UCSD-AML1 (cell line): ENCODE data around the gene FBXL7.

Source experiments
- DNase-seq: peaks from one replicate; lab custom pipeline; 2025; ENCODE audit not compliant: unreplicated experiment; lab: John Stamatoyannopoulos, UW

Gene FBXL7

DNA sequence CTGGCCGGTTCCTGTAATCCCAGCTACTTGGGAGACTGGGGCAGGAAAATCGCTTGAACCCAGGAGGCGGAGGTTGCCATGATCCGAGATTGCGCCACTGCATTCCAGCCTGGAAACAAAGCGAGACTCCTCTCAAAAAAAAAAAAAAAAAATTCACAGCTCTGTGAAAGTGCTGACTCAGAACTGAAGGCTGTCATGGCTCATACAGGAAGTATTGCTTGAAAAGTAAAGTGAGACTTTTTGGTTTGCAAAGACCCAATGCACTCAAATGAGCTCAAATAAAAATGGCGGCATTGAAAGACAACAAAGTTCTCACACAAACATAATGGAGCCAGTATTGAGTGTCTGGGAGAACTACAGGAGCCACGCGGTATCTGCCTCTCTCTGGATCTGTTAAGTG, 202.1 kb downstream of the FBXL7 start:
- no peak for DNase-seq

DNA sequence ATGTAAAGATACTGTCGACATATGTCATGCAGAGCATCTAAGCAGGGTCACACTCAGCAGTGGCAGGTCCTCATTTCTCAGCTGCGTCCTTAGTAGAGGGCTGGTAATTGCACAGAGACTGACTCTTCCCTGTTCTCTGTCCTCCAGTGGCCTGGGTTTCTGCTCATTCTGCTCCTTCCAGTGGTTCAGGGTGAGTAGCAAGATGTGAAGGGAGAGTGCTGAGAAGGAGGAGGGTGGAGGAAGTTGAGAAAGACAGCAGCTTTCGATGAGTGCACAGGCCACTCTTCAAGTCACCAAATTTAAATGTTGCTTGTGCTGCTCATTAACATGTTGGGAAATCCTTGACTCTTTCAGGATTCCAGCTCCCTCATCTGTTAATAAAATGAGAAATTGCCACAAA, 203.9 kb downstream of the FBXL7 start:
- DNase-seq: no peak

GRCh38 chr5:15704397-15704947, 204.5 kb downstream of the FBXL7 start:
- DNase-seq: no peak

GRCh38 chr5:15707631-15708030, 207.7 kb downstream of the FBXL7 start:
- no peak for DNase-seq

- no peak for DNase-seq
These were observed 211.9 kb downstream of the FBXL7 start for GRCh38 chr5:15711892-15712291.

- DNase-seq: no peak
These were observed 215.6 kb downstream of the FBXL7 start for GRCh38 chr5:15715535-15715934.

DNA sequence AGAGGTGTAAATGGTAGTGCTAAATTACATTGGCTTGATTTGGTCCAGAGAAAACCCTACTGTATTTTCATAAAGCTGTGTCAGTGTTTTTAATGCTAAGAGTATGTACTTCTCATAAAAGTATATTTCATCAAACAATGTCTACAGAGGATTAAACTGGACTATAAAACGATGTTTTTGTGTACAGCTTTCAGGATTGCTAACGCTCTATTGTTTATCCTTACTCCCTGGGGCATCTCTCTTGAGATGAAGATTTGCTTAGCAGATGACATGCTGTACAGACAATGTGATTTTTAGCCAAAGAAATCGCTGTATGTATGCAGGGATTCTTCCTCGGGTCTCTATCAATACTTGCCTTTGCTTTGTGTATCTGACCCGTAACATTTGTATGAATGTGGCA, 216.0 kb downstream of the FBXL7 start:
- no peak for DNase-seq

DNA sequence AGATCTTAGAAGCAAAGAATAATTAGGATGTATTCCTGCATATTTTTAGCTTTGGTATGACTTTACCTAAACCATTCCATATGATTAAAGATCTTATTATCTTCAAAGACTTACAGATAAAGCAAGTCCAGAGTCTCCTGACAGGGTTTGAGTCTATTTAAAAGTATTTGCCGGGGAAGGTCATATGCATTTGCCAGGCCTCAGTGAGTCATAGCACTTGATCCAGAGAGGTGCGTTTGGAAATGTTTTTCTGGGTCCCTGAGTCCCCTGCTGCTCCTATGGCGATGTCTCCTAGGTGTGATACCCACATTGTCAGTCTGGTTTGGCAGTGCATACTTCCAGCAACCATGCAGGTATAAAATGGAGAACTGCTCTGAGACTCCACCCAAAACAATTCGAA, 217.0 kb downstream of the FBXL7 start:
- no peak for DNase-seq

DNA sequence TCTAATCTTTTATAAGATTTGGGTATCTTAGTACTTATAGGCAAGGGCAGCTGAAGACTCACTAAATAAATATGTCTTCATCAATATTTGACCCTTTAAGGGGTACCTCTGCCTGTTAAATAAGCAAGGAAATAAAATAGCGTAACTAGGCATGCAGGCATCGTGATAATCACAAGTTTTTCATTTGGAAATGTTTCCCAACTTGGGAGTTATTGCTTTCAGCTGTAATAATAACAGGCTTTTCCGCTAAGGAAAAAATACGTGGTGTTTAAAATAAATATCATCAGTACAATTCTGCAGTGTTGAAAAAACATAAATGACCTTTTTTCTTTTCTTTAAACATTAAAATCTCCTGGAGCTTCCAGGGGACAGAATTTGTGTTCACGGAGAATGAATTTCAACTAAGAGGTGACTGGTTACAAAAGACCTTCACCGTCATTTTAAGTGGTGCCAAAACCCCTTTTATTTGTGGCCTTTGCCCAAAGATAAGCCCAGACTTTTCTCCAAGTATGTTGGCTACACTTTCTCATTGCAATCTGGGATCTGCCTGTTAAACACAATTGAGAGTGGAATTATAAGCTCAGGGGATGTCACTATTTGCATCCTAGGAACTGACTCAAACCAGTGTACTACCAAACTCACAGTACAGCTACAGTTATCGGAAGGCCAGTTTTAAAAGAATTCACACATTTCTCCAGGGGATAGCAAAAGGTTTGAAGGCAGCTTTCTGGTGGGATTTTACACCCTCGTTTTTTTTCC, 218.6 kb downstream of the FBXL7 start:
- no peak for DNase-seq

GRCh38 chr5:15719784-15720183, 219.8 kb downstream of the FBXL7 start:
- DNase-seq: no peak

GRCh38 chr5:15720515-15720914, 220.5 kb downstream of the FBXL7 start:
- DNase-seq: no peak

DNA sequence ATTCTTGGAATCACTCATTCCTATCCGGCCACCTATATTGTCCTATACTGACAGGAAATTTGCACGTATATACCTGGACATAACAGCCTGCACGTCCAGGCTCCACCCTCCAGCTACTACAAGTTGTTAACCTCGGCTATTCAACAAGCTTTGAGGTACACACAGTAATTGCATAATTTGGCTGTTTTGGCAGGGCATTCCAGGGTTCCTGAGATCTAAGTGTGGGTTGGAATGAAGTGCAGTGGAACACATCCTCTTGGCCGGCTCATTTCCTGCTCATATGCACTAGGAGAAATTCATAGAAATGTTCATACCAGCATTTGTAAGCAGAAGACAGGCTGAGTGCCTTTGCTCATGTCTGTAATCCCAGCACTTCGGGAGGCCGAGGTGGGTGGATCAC, 222.3 kb downstream of the FBXL7 start:
- no peak for DNase-seq

GRCh38 chr5:15727375-15727774, 227.4 kb downstream of the FBXL7 start:
- no peak for DNase-seq

DNA sequence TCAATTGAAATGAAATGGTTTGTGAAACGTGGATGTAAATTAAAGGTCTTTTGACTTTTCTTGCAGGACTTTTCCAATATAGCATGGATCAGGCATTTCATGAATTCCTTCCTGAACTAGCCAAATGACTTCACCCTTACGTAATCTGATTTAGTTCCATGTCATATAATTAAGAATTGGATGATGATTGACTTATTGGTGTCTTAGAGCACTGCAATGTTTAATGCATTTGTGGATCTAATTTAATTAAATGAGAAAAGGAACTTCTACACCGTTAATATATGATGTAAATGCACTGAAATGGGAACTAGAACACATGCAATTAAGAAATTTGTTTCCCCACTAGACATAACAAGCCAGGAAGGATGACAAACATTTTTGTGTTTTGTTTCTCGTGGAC, 228.8 kb downstream of the FBXL7 start:
- DNase-seq: no peak

GRCh38 chr5:15731699-15732098, 231.7 kb downstream of the FBXL7 start:
- DNase-seq: no peak

- no peak for DNase-seq
These were observed 234.1 kb downstream of the FBXL7 start for GRCh38 chr5:15734058-15734457.

GRCh38 chr5:15737036-15737821, 237.2 kb downstream of the FBXL7 start:
- no peak for DNase-seq

GRCh38 chr5:15737871-15738664, 238.1 kb downstream of the FBXL7 start:
- no peak for DNase-seq

DNA sequence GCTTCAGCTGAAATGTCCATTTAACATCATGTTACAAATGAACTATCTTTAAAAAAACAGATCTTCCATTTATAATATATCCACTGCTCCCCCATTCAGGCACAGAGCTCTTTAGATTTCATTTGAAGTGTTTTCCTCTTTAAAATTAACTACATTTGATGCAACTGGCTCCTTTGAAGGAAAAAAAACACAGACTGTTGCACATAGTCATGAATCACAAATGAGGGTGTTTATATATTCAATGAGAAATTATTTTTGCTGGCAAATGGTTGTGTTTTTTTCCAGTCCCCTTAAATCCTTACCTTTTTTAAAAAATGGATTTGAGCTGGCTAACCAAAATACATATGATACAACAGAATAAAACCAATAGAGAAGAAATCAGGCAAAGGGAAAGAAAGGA, 240.4 kb downstream of the FBXL7 start:
- no peak for DNase-seq

DNA sequence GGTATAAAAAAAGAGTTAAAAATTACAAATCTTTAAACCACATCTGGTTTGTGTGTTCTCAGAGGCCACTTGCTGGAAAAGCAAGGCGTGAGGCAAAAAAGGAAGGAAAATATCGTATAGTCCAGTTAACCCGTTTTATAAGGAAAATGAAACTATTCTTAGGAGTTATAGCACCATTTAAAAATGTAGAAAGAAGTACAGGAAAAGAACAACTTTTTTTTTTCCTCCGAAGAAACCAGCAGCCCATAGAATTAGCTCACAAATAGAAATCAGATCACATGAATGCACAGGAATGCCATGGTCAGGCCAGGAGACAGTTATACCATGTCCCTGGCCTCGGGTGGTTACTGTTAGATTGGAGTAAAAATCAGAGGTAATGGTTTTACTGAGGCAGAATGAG, 241.6 kb downstream of the FBXL7 start:
- DNase-seq: no peak

- DNase-seq: no peak
These were observed 246.9 kb downstream of the FBXL7 start for GRCh38 chr5:15746833-15747232.
